ENCODE results near the gene PLCG2.

PLCG2 gene

DNA sequence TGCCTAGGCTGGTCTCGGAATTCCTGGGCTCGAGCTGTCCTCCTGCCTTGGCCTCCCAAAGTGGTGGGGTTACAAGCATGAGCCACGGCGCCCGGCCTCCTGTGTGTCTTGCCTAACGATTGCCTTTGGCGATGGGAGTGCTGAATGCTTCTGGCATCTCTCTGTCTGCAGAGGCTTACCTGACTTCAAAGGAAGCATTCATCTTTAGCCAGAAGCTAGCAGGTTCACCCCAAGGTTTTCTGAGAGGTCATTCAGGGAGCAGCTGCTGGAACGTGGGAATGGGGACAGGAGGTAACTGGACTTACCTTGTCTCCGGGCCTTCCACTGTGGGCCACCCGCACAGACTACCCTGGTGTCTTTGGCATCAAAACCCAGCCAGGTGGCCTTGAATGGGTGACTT lies 54.7 kb downstream of the PLCG2 start:
- TF ChIP-seq, protein P1, sequence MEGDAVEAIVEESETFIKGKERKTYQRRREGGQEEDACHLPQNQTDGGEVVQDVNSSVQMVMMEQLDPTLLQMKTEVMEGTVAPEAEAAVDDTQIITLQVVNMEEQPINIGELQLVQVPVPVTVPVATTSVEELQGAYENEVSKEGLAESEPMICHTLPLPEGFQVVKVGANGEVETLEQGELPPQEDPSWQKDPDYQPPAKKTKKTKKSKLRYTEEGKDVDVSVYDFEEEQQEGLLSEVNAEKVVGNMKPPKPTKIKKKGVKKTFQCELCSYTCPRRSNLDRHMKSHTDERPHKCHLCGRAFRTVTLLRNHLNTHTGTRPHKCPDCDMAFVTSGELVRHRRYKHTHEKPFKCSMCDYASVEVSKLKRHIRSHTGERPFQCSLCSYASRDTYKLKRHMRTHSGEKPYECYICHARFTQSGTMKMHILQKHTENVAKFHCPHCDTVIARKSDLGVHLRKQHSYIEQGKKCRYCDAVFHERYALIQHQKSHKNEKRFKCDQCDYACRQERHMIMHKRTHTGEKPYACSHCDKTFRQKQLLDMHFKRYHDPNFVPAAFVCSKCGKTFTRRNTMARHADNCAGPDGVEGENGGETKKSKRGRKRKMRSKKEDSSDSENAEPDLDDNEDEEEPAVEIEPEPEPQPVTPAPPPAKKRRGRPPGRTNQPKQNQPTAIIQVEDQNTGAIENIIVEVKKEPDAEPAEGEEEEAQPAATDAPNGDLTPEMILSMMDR (conservative IDR thresholded peaks at IDR 0.05; ENCODE audit: low read depth): no peak
- H3K27ac ChIP-seq: no peak overlapping the region
- ChIA-PET CTCF (no interaction called here), POLR2A (ENCODE audit: low non-redundant PET) (no interaction called here)
- DNase-seq (ENCODE audit: low spot score): no peak

DNA sequence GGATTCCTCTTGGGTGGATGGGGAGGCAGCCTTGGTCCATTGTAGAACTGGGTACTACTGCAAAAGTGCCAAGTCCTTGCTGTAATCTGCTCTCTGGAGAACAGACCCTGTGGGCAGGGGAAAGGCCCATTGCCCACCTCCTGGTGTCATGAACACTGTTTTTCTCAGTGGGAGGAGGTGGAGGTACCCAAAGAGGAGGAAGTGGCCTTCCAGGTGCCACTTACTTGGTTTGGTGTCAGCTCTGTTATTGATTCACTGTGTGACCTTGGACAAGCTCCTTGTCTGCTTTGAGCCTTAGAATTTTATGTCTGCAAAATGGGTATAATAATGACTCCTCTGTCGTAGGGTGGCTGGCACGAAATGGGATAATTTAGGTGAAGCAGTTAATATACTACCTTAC lies 55.8 kb downstream of the PLCG2 start:
- POLR2A ChIA-PET (ENCODE audit: low non-redundant PET): no interaction called here
- H3K27ac ChIP-seq: no peak overlapping the region
- no peak for DNase-seq (ENCODE audit: low spot score)
- TF ChIP-seq, protein P1 (conservative IDR thresholded peaks at IDR 0.05; ENCODE audit: low read depth): no peak
- CTCF ChIA-PET: interaction anchor here (0.6 kb wide), 1 partner anchor 99 kb away, joined by 5 read pairs; no protein-coding TSS in a partner anchor

DNA sequence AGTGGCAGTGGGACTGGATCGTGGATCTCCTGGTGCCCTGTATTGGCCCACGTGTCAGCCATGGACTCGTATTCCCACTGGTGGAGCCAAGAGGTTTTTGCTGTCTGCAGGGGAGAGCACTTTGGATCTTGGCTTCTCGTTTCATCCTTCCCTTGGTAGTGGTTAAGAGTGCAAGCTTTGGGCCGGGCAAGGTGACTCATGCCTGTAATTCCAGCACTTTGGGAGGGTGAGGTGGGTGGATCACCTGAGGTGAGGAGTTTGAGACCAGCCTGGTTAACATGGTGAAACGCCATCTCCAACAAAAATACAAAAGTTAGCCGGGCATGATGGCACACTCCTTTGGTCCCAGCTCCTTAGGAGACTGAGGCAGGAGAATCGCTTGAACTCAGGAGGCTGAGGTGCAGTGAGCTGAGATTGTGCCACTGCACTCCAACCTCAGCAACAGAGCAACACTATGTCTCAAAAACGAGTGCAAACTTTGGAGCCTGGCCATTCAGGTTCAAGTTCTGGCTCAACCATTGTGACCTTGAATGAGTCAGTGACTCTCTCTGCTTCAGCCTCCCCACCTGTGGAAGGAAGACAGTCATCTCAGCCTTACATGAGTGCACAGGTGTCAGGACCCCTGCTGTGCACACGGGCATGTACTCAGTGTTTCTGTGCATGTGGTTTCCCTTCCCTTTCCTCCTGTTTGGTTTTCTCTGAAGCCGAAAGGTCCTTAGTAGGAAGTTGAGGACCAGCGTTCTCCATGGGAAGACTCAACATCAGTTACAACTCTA lies 57.4 kb downstream of the PLCG2 start:
- no peak overlapping the region for H3K27ac ChIP-seq
- TF ChIP-seq, protein P1 (conservative IDR thresholded peaks at IDR 0.05; ENCODE audit: low read depth): no peak
- CTCF ChIA-PET: no interaction called here
- POLR2A ChIA-PET (ENCODE audit: low non-redundant PET): no interaction called here
- DNase-seq (ENCODE audit: low spot score): no peak

DNA sequence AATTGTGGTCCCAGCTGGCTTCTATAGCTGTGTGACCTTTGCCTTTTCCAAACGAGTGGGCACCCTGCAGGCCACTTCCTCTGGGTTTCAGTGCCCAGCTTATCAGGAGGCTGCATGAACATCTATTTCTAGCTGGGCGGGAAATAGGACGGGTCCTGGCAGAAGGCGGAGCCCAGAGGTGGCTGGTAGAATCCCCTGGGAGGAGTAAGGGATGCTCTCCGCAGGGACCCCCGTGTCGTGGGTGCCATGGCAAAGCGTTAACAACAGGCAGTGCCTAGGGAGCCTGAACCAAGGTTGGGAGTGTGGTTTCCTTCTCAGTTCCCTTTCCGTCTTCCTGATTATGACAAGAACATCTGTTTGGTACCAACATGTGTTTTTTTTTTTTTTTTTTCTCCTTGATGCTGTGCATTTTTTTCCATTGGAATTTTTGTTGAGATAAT lies 58.2 kb downstream of the PLCG2 start:
- ChIA-PET CTCF (no interaction called here), POLR2A (ENCODE audit: low non-redundant PET) (no interaction called here)
- TF ChIP-seq, protein P1 (conservative IDR thresholded peaks at IDR 0.05; ENCODE audit: low read depth): no peak
- no peak for DNase-seq (ENCODE audit: low spot score)
- H3K27ac ChIP-seq: no peak overlapping the region

DNA sequence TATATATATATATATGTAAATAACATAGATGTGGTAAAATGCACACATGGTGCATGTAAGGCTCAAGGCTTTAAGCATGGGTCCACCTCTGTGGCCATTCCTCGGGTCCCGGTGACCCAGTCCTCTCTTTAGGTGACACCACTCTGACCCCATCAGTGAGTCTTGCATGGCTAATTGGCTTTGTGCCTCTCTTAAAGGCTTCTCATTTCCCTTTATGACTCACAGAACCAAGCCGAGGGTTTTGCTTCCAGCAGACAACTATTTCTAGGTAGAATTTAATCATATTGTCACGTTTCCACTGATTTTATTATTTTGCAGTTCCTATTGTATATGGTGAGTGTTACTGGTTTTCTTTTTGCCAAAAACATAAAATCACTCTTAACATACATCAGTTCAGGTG lies 59.7 kb downstream of the PLCG2 start:
- DNase-seq (ENCODE audit: low spot score): peak; percentile 48
- H3K27ac ChIP-seq: no peak overlapping the region
- ChIA-PET POLR2A (ENCODE audit: low non-redundant PET) (no interaction called here), CTCF (no interaction called here)
- TF ChIP-seq, protein P1 (conservative IDR thresholded peaks at IDR 0.05; ENCODE audit: low read depth): no peak

DNA sequence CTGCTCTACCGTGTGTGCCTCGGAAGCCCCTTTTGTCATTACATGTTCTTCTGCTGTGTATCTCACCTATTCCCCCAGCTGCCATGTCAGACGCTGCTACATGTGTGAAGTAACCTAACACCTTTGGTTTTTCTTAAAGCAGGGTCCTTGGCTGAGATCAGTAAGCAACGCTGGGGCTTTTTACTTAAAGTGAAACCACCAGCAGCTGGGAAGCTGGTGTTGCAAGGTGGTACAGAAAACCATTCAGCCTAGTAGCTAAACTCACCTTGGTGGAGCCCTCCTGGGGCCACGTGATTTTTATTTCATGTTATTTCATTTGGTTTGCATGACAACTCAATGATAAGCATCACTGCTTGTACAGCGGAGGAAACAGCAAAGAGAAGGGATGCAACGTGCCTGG lies 62.6 kb downstream of the PLCG2 start:
- DNase-seq (ENCODE audit: low spot score): no peak
- TF ChIP-seq, protein P1 (conservative IDR thresholded peaks at IDR 0.05; ENCODE audit: low read depth): no peak
- CTCF ChIA-PET: no interaction called here
- POLR2A ChIA-PET (ENCODE audit: low non-redundant PET): no interaction called here
- H3K27ac ChIP-seq: no peak overlapping the region
